AG04449 (cell line): ENCODE data around the gene COL23A1.

ENCODE experiments used
- CTCF ChIA-PET: fragments of 350-600 bp; formaldehyde crosslinking; extraction: SDS; loops from one replicate; lab custom pipeline; 2021; ENCODE audit warnings: antibody characterized with exemption; lab: Yijun Ruan, JAX
- POLR2A ChIA-PET: fragments of 400-600, 350-600 bp; formaldehyde crosslinking; extraction: SDS; loops from one replicate; lab custom pipeline; 2020; ENCODE audit warnings: antibody characterized with exemption, inconsistent platforms; lab: Yijun Ruan, JAX
- DNase-seq: peaks from one replicate; pipeline ENCODE4 v3.0.0-alpha.2; 2010; ENCODE audit warnings: low read depth, low spot score
- H3K4me3 ChIP-seq: 2 replicates; pipeline ENCODE4 v1.5.1; 2011; ENCODE audit warnings: low read depth, mild to moderate bottlenecking, control low read depth, low read length
- CTCF ChIP-seq: IDR thresholded peaks from one replicate; pipeline ENCODE4 v1.5.1; 2011; ENCODE audit warnings: mild to moderate bottlenecking, moderate library complexity, low read length, control low read depth, inconsistent platforms; ENCODE audit not compliant: insufficient read depth; ENCODE audit errors: missing control alignments

Gene COL23A1

DNA sequence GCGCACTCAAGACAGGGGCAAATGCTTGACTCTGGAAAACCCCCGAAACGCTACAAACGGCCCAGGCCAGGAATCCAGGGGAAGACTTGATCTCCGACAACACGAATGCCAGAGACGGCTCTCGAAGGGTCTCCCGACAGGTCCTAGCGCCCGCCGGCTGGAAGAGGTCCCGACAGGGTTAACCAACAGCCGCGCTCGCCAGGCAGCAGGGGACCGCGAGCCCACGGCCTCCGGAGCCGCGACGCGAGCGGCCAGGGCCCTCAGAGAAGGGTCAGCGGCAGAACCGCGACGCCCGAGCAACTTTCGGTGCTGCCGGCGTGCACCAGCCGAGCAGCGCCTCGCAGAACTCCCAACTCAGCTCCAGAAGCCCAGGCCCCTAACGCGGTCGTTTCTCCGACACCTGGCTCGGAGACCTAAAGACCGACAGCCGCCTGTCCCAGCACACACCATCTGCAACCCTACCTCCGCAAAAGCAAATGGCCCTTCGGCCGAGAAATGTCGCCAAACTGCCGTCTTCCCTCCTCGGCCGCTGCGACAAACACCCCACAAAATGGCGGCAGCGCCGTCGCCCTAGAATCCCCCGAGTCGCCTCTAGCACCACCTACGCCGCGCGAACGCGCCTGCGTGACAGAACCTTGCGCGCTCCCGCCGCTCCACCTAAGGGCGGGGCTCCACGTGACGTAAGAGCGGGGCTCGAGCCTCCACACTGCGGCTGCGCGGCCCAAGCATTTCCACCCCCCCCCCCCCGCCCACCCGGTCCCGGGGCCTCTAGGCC, 36.5 kb upstream of the COL23A1 start, which contains the start of gene CLK4:
TSS of gene CLK4 (minus strand) at position 567 of the 775 bp plus-strand sequence. CDS start 3,634 bp downstream, outside the sequence.
- ChIA-PET POLR2A (interaction anchor here (0.8 to 1.5 kb wide), 2 partner anchors 16 to 21 kb away, joined by 3 to 6 read pairs; no protein-coding TSS in a partner anchor), CTCF (no interaction called here)
- TF ChIP-seq CTCF = no peak
- peak within 1 kb of the TSS; percentile 95 for H3K4me3 ChIP-seq
- DNase-seq = no peak

GRCh38 chr5:178625679-178626483, 35.7 kb upstream of the COL23A1 start:
- ChIA-PET POLR2A (interaction anchor here (0.7 to 1.5 kb wide), 4 partner anchors 17 to 422 kb away, joined by 3 to 6 read pairs (median 4); partner anchors contain the start of gene HNRNPAB), CTCF (interaction anchor here (0.7 to 0.9 kb wide), 3 partner anchors 22 to 106 kb away, joined by 3 to 4 read pairs (median 3); partner anchors contain the start of gene ZNF354A)

DNA sequence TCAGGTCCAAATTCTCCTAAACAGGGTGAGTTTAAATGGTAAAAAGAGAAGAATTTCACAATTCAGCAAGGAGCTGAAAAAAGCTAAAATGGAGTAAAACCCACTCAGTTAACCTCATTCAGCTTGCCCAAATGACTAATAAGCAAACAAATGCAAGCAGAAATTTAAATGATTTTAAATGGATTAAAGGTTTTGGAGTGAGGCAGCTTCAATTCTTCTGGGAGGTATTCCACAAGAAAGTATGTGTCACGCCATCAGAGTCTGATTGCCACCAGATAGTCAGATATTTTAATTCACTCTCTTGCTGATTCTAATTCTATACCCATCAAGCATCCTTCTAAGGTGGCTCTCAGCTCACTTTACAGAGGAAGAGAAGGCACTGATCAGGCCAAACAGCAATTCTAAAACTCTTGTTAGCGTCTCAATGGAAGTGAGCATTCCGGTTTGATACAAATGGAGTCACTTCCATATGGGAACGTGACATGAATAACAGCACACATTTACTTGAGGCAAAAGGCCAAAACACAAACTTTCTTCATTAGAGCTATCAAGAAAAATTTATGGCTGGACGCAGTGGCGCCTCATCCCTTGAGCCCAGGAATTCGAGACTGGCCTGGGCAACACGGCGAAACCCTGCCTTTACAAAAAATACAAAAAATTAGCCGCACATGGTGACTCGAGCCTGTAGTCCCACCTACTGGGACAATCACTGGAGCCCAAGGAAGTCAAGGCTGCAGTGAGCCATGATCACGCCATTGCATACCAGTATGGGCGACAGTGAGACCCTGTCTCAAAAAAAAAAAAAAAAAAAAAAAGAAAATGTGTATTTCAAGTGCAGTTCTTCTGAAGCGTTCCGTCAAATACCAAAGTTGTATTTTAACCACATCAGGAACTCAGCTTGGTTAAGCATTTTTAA, 34.7 kb upstream of the COL23A1 start:
- CTCF ChIA-PET = interaction anchor here (0.7 to 1.6 kb wide), 4 partner anchors 21 to 107 kb away, joined by 3 to 4 read pairs (median 3); partner anchors contain the start of genes COL23A1 and ZNF354A
- no peak for TF ChIP-seq CTCF
- POLR2A ChIA-PET = interaction anchor here (0.7 to 1.3 kb wide), 3 partner anchors 18 to 960 kb away, joined by 3 to 6 read pairs (median 4); no protein-coding TSS in a partner anchor
- peak overlapping the region; percentile 95 for H3K4me3 ChIP-seq
- no peak for DNase-seq

More at GRCh38 chr5:178625679-178626483, 35.7 kb upstream of the COL23A1 start:
- no peak for TF ChIP-seq CTCF
- no peak for DNase-seq
- peak overlapping the region; percentile 95 for H3K4me3 ChIP-seq

GRCh38 chr5:178622679-178623247, 32.6 kb upstream of the COL23A1 start:
- CTCF ChIA-PET = interaction anchor here (1.4 to 1.6 kb wide), 2 partner anchors 33 to 388 kb away, joined by 3 read pairs; partner anchors contain the start of gene COL23A1
- POLR2A ChIA-PET = no interaction called here
- no peak for TF ChIP-seq CTCF
- DNase-seq = no peak
- no peak overlapping the region for H3K4me3 ChIP-seq

GRCh38 chr5:178619390-178619789, 29.2 kb upstream of the COL23A1 start:
- ChIA-PET POLR2A (no interaction called here), CTCF (no interaction called here)
- no peak for TF ChIP-seq CTCF
- H3K4me3 ChIP-seq = no peak overlapping the region
- DNase-seq = no peak
